WTC11 (cell line): ENCODE measurements around the gene CST5. TPM values are rescaled to one million over a fixed set of nuclear protein-coding genes. Genes with fewer than 3 reads are reported as not detected.
A peak's percentile ranks its signal among the peaks of the same experiment; 100 is the strongest.
"Not testable (repeated sequence)": the region's sequence is repeated elsewhere in the genome, so short reads cannot be mapped to it uniquely, and the experiment has no call there.

Source experiments
- ATAC-seq: fragments of 200-7000 bp; cut with Tn5 transposase; 2 replicates; pipeline ENCODE4 v1.10.0; 2021; ENCODE audit warnings: mild to moderate bottlenecking, moderate library complexity
- CTCF ChIA-PET: fragments of 300-600 bp; sonication (Branson Sonifier 250); formaldehyde crosslinking; loops from one replicate; lab custom pipeline; 2021; ENCODE audit warnings: antibody characterized with exemption; lab: Charles Lee
- POLR2A ChIA-PET: fragments of 350-600 bp; sonication (Branson Sonifier 250); formaldehyde crosslinking; loops from one replicate; lab custom pipeline; 2021; ENCODE audit warnings: antibody characterized with exemption; lab: Charles Lee
- DNase-seq: peaks from one replicate; pipeline ENCODE4 v3.0.0; 2021; ENCODE audit warnings: low spot score
- H3K27ac Mint-ChIP-seq: 2 replicates; pipeline ENCODE4 v1.8.0; 2021; ENCODE audit warnings: mixed read lengths
- H3K27me3 Mint-ChIP-seq: 2 replicates; pipeline ENCODE4 v1.8.0; 2021; ENCODE audit warnings: low read depth, mild to moderate bottlenecking, moderate library complexity, mixed read lengths
- H3K36me3 Mint-ChIP-seq: 2 replicates; pipeline ENCODE4 v1.8.0; 2021; ENCODE audit warnings: mixed read lengths
- H3K4me1 Mint-ChIP-seq: 2 replicates; pipeline ENCODE4 v1.8.0; 2022; ENCODE audit warnings: mixed read lengths
- H3K4me3 Mint-ChIP-seq: 2 replicates; pipeline ENCODE4 v1.8.0; 2021; ENCODE audit warnings: mild to moderate bottlenecking, moderate library complexity, mixed read lengths
- H3K9me3 Mint-ChIP-seq: 2 replicates; pipeline ENCODE4 v1.8.0; 2021; ENCODE audit warnings: mixed read lengths
- ATF3 ChIP-seq: sonication (generic); formaldehyde crosslinking; conservative IDR thresholded peaks from 2 replicates; pipeline ENCODE4 v1.8.1; 2022; ENCODE audit warnings: mild to moderate bottlenecking, missing genetic modification reagents
- ATF6 ChIP-seq: sonication (generic); formaldehyde crosslinking; IDR thresholded peaks from 2 replicates; pipeline ENCODE4 v1.8.1; 2023; ENCODE audit warnings: mild to moderate bottlenecking, missing genetic modification reagents
- E2F1 ChIP-seq: sonication (generic); formaldehyde crosslinking; IDR thresholded peaks from 2 replicates; pipeline ENCODE4 v1.8.0; 2022; ENCODE audit warnings: mild to moderate bottlenecking, missing genetic modification reagents
- E2F5 ChIP-seq: sonication (generic); formaldehyde crosslinking; IDR thresholded peaks from 2 replicates; pipeline ENCODE4 v1.8.1; 2022; ENCODE audit warnings: mild to moderate bottlenecking, moderate library complexity, missing genetic modification reagents
- ETV6 ChIP-seq: sonication (generic); formaldehyde crosslinking; IDR thresholded peaks from 2 replicates; pipeline ENCODE4 v1.8.1; 2022; ENCODE audit warnings: mild to moderate bottlenecking, missing genetic modification reagents
- FOXK1 ChIP-seq: sonication (generic); formaldehyde crosslinking; IDR thresholded peaks from 2 replicates; pipeline ENCODE4 v1.8.0; 2022; ENCODE audit warnings: mild to moderate bottlenecking, moderate library complexity, missing genetic modification reagents
- FOXP4 ChIP-seq: sonication (generic); formaldehyde crosslinking; IDR thresholded peaks from 2 replicates; pipeline ENCODE4 v1.8.0; 2022; ENCODE audit warnings: mild to moderate bottlenecking, missing genetic modification reagents
- ZNF138 ChIP-seq: sonication (generic); formaldehyde crosslinking; conservative IDR thresholded peaks from 2 replicates; pipeline ENCODE4 v1.8.1; 2022; ENCODE audit warnings: mild to moderate bottlenecking, moderate library complexity, missing genetic modification reagents
- ZNF281 ChIP-seq: sonication (generic); formaldehyde crosslinking; IDR thresholded peaks from 2 replicates; pipeline ENCODE4 v1.8.0; 2023; ENCODE audit warnings: mild to moderate bottlenecking, missing genetic modification reagents
- ZNF512 ChIP-seq: sonication (generic); formaldehyde crosslinking; IDR thresholded peaks from 2 replicates; pipeline ENCODE4 v1.8.1; 2022; ENCODE audit warnings: missing genetic modification reagents, borderline replicate concordance
- total RNA-seq: library from RNA; stranded (reverse); gene quantifications from 3 replicates; pipeline ENCODE4 v1.2.3, GENCODE V29; 2021

Gene CST5
- total RNA-seq, 1 experiment from 2014 or later, result not detected

- ATAC-seq, result no peak
- CTCF ChIA-PET, result no interaction called here
- H3K36me3 Mint-ChIP-seq, result peaks cover 19% of the 10 kb centered on the region
- no peak for DNase-seq
- H3K4me1 Mint-ChIP-seq, result peaks cover 4% of the 10 kb centered on the region
- POLR2A ChIA-PET, result no interaction called here
- TF ChIP-seq E2F1 (CRISPR knock-in tag) (no peak), ATF3 (CRISPR knock-in tag) (no peak), ATF6 (CRISPR knock-in tag) (no peak), ZNF138 (CRISPR knock-in tag) (no peak), ETV6 (CRISPR knock-in tag) (no peak), E2F5 (no peak)
- H3K27ac Mint-ChIP-seq, result no peak overlapping the region
- H3K4me3 Mint-ChIP-seq, result no peak overlapping the region
- no peaks in the 10 kb centered on the region; the same call in 1 of the 2 replicates for H3K27me3 Mint-ChIP-seq
- H3K9me3 Mint-ChIP-seq, result peaks cover 45% of the 10 kb centered on the region
Observed at GRCh38 chr20:23907579-23907978, 28.0 kb upstream of the CST5 start.

GRCh38 chr20:23902396-23902795, 22.8 kb upstream of the CST5 start:
- POLR2A ChIA-PET, ATAC-seq, CTCF ChIA-PET: not testable (repeated sequence)
- Mint-ChIP-seq H3K27me3 (peaks cover 21% of the 10 kb centered on the region), H3K36me3 (peaks cover 31% of the 10 kb centered on the region), H3K27ac (peak overlapping the region; percentile 72; the same call in 1 of the 2 replicates), H3K4me3 (peak overlapping the region; percentile 51), H3K4me1 (peaks cover 12% of the 10 kb centered on the region), H3K9me3 (peaks cover 47% of the 10 kb centered on the region)
- peak; percentile 34 for DNase-seq
- TF ChIP-seq ZNF281 (peak; percentile 76), FOXK1 (CRISPR knock-in tag) (peak; percentile 79), ZNF512 (0 out of 2 replicates have a peak, but pooled peaks have one; percentile 25), FOXP4 (CRISPR knock-in tag) (peak; percentile 36; the same call in 1 of the 2 replicates)
- TF ChIP-seq, all 79 proteins: peak for 4; not testable (repeated sequence) for 75

GRCh38 chr20:23890867-23891266, 11.3 kb upstream of the CST5 start:
- CTCF ChIA-PET, result interaction anchor here (2.0 kb wide), 1 partner anchor 109 kb away, joined by 6 read pairs; no protein-coding TSS in a partner anchor
- H3K4me1 Mint-ChIP-seq, ATAC-seq, H3K4me3 Mint-ChIP-seq, DNase-seq, H3K27me3 Mint-ChIP-seq, H3K9me3 Mint-ChIP-seq, POLR2A ChIA-PET, H3K27ac Mint-ChIP-seq, H3K36me3 Mint-ChIP-seq: not testable (repeated sequence)
